GM21619 (cell line): ENCODE measurements around the gene AOPEP.
A peak's percentile ranks its signal among the peaks of the same experiment; 100 is the strongest.

Experiments
- ATAC-seq: cut with Tn5 transposase; IDR thresholded peaks from one replicate; pipeline ENCODE4 v1.9.1; 2021; ENCODE audit not compliant: unreplicated experiment

AOPEP gene

GRCh38 chr9:94726495-94727191 lies at the start of gene AOPEP:
AOPEP (plus strand) TSS chr9:94726699; CDS start chr9:94759784, 33,085 bp downstream.
- ATAC-seq = peak; percentile 96

- no peak for ATAC-seq
Measured at GRCh38 chr9:94677929-94678328, 48.6 kb upstream of the AOPEP start.

- no peak for ATAC-seq
Measured at GRCh38 chr9:94679587-94679986, 46.9 kb upstream of the AOPEP start.

GRCh38 chr9:94680020-94680419 lies 46.5 kb upstream of the AOPEP start:
- ATAC-seq = no peak

- ATAC-seq = no peak
Measured at GRCh38 chr9:94680621-94681020, 45.9 kb upstream of the AOPEP start.

GRCh38 chr9:94681508-94681907 lies 45.0 kb upstream of the AOPEP start:
- peak; percentile 61 for ATAC-seq

GRCh38 chr9:94685359-94685758 lies 41.1 kb upstream of the AOPEP start:
- no peak for ATAC-seq

- ATAC-seq = no peak
Measured at GRCh38 chr9:94687451-94687850, 39.0 kb upstream of the AOPEP start.

- no peak for ATAC-seq
Measured at GRCh38 chr9:94690344-94690743, 36.2 kb upstream of the AOPEP start.

- no peak for ATAC-seq
Measured at GRCh38 chr9:94692601-94693000, 33.9 kb upstream of the AOPEP start.

- no peak for ATAC-seq
Measured at GRCh38 chr9:94693485-94694204, 32.9 kb upstream of the AOPEP start.

- no peak for ATAC-seq
Measured at GRCh38 chr9:94696545-94696944, 30.0 kb upstream of the AOPEP start.

- no peak for ATAC-seq
Measured at GRCh38 chr9:94697972-94698581, 28.4 kb upstream of the AOPEP start.

GRCh38 chr9:94699715-94700373 lies 26.7 kb upstream of the AOPEP start:
- ATAC-seq = no peak

GRCh38 chr9:94700445-94700844 lies 26.1 kb upstream of the AOPEP start:
- ATAC-seq = no peak

GRCh38 chr9:94703488-94704140 lies 22.9 kb upstream of the AOPEP start:
- no peak for ATAC-seq

GRCh38 chr9:94705162-94705702 lies 21.3 kb upstream of the AOPEP start:
- ATAC-seq = no peak

- ATAC-seq = no peak
Measured at GRCh38 chr9:94706922-94707321, 19.6 kb upstream of the AOPEP start.

- ATAC-seq = no peak
Measured at GRCh38 chr9:94713436-94714215, 12.9 kb upstream of the AOPEP start.

- ATAC-seq = no peak
Measured at GRCh38 chr9:94714494-94714893, 12.0 kb upstream of the AOPEP start.
